Endothelial cell (in vitro differentiated cells): ENCODE data around the gene IMP3. TPM values are rescaled to one million over a fixed set of nuclear protein-coding genes. Genes with fewer than 3 reads are reported as not detected.
"Not testable (repeated sequence)": the region's sequence is repeated elsewhere in the genome, so short reads cannot be mapped to it uniquely, and the experiment has no call there.

ENCODE experiments used
- DNase-seq: peaks from one replicate; pipeline ENCODE4 v3.0.0; 2021; ENCODE audit warnings: low spot score
- H3K27ac Mint-ChIP-seq: one replicate; pipeline ENCODE4 v1.8.0; 2021; ENCODE audit warnings: mixed read lengths, inconsistent platforms; ENCODE audit not compliant: unreplicated experiment
- H3K27me3 Mint-ChIP-seq: one replicate; pipeline ENCODE4 v1.8.0; 2021; ENCODE audit warnings: mild to moderate bottlenecking, moderate library complexity, mixed read lengths, inconsistent platforms; ENCODE audit not compliant: unreplicated experiment
- H3K36me3 Mint-ChIP-seq: one replicate; pipeline ENCODE4 v1.8.0; 2021; ENCODE audit warnings: mild to moderate bottlenecking, low read depth, mixed read lengths, inconsistent platforms; ENCODE audit not compliant: unreplicated experiment
- H3K4me1 Mint-ChIP-seq: one replicate; pipeline ENCODE4 v1.8.0; 2021; ENCODE audit warnings: mild to moderate bottlenecking, mixed read lengths, inconsistent platforms; ENCODE audit not compliant: unreplicated experiment
- H3K4me3 Mint-ChIP-seq: one replicate; pipeline ENCODE4 v1.8.0; 2021; ENCODE audit warnings: mild to moderate bottlenecking, mixed read lengths, inconsistent platforms; ENCODE audit not compliant: unreplicated experiment
- H3K9me3 Mint-ChIP-seq: one replicate; pipeline ENCODE4 v1.8.0; 2021; ENCODE audit warnings: mixed read lengths, inconsistent platforms; ENCODE audit not compliant: unreplicated experiment
- CTCF ChIP-seq: fragments of 200-600 bp; sonication (generic); IDR thresholded peaks from one replicate; pipeline ENCODE4 v1.5.0; 2021; ENCODE audit warnings: antibody characterized with exemption; ENCODE audit not compliant: unreplicated experiment
- total RNA-seq: library from RNA; stranded (reverse); fragmentation: NEBNext Ultra II Directional; extraction: Animal tissue kit (Norgen Biotek cat#: 25700); gene quantifications from one replicate; pipeline ENCODE4 v1.2.1, GENCODE V29; 2021; ENCODE audit not compliant: unreplicated experiment

IMP3 gene
- total RNA-seq, 1 donor from 2014 or later: 33.5 TPM

GRCh38 chr15:75686212-75686642 is 46.2 kb upstream of the IMP3 start:
- TF ChIP-seq CTCF: peak; percentile 71
- peak; percentile 99 for DNase-seq
- H3K27ac Mint-ChIP-seq, H3K4me1 Mint-ChIP-seq, H3K9me3 Mint-ChIP-seq, H3K36me3 Mint-ChIP-seq, H3K4me3 Mint-ChIP-seq: not testable (repeated sequence)
- peaks cover 12% of the 10 kb centered on the region for H3K27me3 Mint-ChIP-seq

- no peak overlapping the region for H3K27ac Mint-ChIP-seq
- no peaks in the 10 kb centered on the region for H3K4me1 Mint-ChIP-seq
- no peak for DNase-seq
- no peaks in the 10 kb centered on the region for H3K36me3 Mint-ChIP-seq
- no peak overlapping the region for H3K4me3 Mint-ChIP-seq
- no peaks in the 10 kb centered on the region for H3K9me3 Mint-ChIP-seq
- peaks cover 13% of the 10 kb centered on the region for H3K27me3 Mint-ChIP-seq
- no peak for TF ChIP-seq CTCF
Observed at GRCh38 chr15:75685195-75685594, 45.2 kb upstream of the IMP3 start.

GRCh38 chr15:75684648-75685047 is 44.6 kb upstream of the IMP3 start:
- peaks cover 13% of the 10 kb centered on the region for H3K27me3 Mint-ChIP-seq
- H3K36me3 Mint-ChIP-seq: no peaks in the 10 kb centered on the region
- no peaks in the 10 kb centered on the region for H3K4me1 Mint-ChIP-seq
- DNase-seq: no peak
- H3K9me3 Mint-ChIP-seq: no peaks in the 10 kb centered on the region
- no peak for TF ChIP-seq CTCF
- peak overlapping the region; percentile 62 for H3K4me3 Mint-ChIP-seq
- peak overlapping the region; percentile 57 for H3K27ac Mint-ChIP-seq

- not testable (repeated sequence) for H3K27ac Mint-ChIP-seq, H3K9me3 Mint-ChIP-seq, H3K4me1 Mint-ChIP-seq, H3K36me3 Mint-ChIP-seq, H3K4me3 Mint-ChIP-seq
- peak; percentile 81 for TF ChIP-seq CTCF
- H3K27me3 Mint-ChIP-seq: peaks cover 18% of the 10 kb centered on the region
- peak; percentile 80 for DNase-seq
Observed at GRCh38 chr15:75683646-75684312, 43.8 kb upstream of the IMP3 start.
